K562 (cell line): Measurements from ENCODE around the gene IGDCC3. TPM values are rescaled to one million over a fixed set of nuclear protein-coding genes. Genes with fewer than 3 reads are reported as not detected.

Source experiments
- ATAC-seq: fragments of 200-7000 bp; cut with Tn5 transposase; 3 replicates; pipeline ENCODE4 v1.9.1; 2020; ENCODE audit warnings: moderate library complexity
- BruUV-seq: library from RNA; stranded (reverse); fragments of 400-500 nt; replicated peaks from 2 replicates; lab custom pipeline; 2021; lab: Mats Ljungman, UMichigan
- CTCF ChIA-PET: fragments of 300-600 bp; formaldehyde crosslinking; extraction: SDS; loops from one replicate; lab custom pipeline; 2021; ENCODE audit warnings: low intra/inter-chr PET ratio; lab: Yijun Ruan, JAX
- POLR2A ChIA-PET: fragments of 300-600, 350-650 bp; sonication (Branson Sonifier 250); formaldehyde crosslinking; extraction: SDS; loops from one replicate; lab custom pipeline; 2021; ENCODE audit warnings: antibody characterized with exemption, inconsistent platforms; lab: Yijun Ruan, JAX
- DNase-seq, 4 experiments: peaks; one replicate each; pipeline versions ENCODE4 v3.0.0 to v3.0.0-alpha.2; 2011 to 2018; ENCODE audit warnings: low spot score in 3 of 4, mixed read lengths in 3 of 4; ENCODE audit errors: extremely low read depth in 1 of 4
- FAIRE-seq: peaks from 2 replicates; lab custom pipeline; 2011; peaks lifted over from hg19 to GRCh38; lab: Jason Lieb, UNC
- H2AFZ ChIP-seq: 2 replicates; pipeline ENCODE4 v1.6.0; 2011; ENCODE audit warnings: low read depth, low read length, control low read depth, inconsistent platforms
- H3K27ac ChIP-seq: fragments of 200-600 bp; 3 replicates; pipeline ENCODE4 v1.8.0; 2011; ENCODE audit warnings: low read depth, mild to moderate bottlenecking, control low read depth, inconsistent platforms, low read length, moderate library complexity, mixed read lengths; ENCODE audit errors: extremely low read depth
- H3K27me3 ChIP-seq, 2 experiments: fragments of 300-600 bp in 1 of 2; 2 replicates in 1 of 2; 3 replicates in 1 of 2; pipeline versions ENCODE4 v1.6.0 to v1.8.0; 2011; ENCODE audit warnings: inconsistent platforms in 2 of 2, low read length in 2 of 2, mild to moderate bottlenecking in 1 of 2, mixed read lengths in 1 of 2, moderate library complexity in 1 of 2; ENCODE audit not compliant: control insufficient read depth in 2 of 2, insufficient read depth in 2 of 2
- H3K36me3 ChIP-seq: fragments of 300-600 bp; 3 replicates; pipeline ENCODE4 v1.8.0; 2011; ENCODE audit warnings: mild to moderate bottlenecking, low read length, inconsistent platforms; ENCODE audit not compliant: control insufficient read depth, insufficient read depth
- H3K4me1 ChIP-seq, 2 experiments: fragments of 200-600 bp in 1 of 2; replicated peaks in 1 of 2; 2 replicates in 1 of 2; 3 replicates in 1 of 2; pipeline versions ENCODE4 v1.5.1 to v1.8.0; 2011; ENCODE audit warnings: inconsistent platforms in 2 of 2, low read length in 2 of 2, mild to moderate bottlenecking in 1 of 2, mixed read lengths in 1 of 2, moderate library complexity in 1 of 2; ENCODE audit not compliant: control insufficient read depth in 2 of 2, insufficient read depth in 2 of 2
- H3K4me2 ChIP-seq: 2 replicates; pipeline ENCODE4 v1.6.1; 2011; ENCODE audit warnings: low read length, control low read depth, inconsistent platforms, mixed read lengths; ENCODE audit not compliant: insufficient read depth
- H3K4me3 ChIP-seq: fragments of 200-600 bp; sonication (generic), shearing (Covaris generic); 2 replicates; pipeline ENCODE4 v1.5.1; 2016; ENCODE audit warnings: control low read depth, inconsistent platforms
- H3K79me2 ChIP-seq: fragments of 200-600 bp; 3 replicates; pipeline ENCODE4 v1.8.0; 2011; ENCODE audit warnings: low read length, inconsistent platforms; ENCODE audit not compliant: control insufficient read depth, insufficient read depth
- H3K9ac ChIP-seq, 2 experiments: 2 replicates each; pipeline versions ENCODE4 v1.6.0 to v1.6.1; 2011; ENCODE audit warnings: low read depth in 2 of 2, low read length in 2 of 2, control low read depth in 1 of 2, inconsistent platforms in 1 of 2, mild to moderate bottlenecking in 1 of 2, mixed read lengths in 1 of 2; ENCODE audit not compliant: insufficient read depth in 1 of 2
- H3K9me1 ChIP-seq: one replicate; pipeline ENCODE4 v1.6.0; 2011; ENCODE audit warnings: inconsistent platforms, mild to moderate bottlenecking, low read length, moderate library complexity; ENCODE audit not compliant: control insufficient read depth, insufficient read depth
- H3K9me3 ChIP-seq: replicated peaks from 2 replicates; pipeline ENCODE4 v1.5.1; 2011; ENCODE audit warnings: low read depth, low read length, inconsistent platforms; ENCODE audit not compliant: control insufficient read depth, insufficient read depth
- H4K20me1 ChIP-seq: replicated peaks from 2 replicates; pipeline ENCODE4 v1.6.1; 2011; ENCODE audit warnings: low read length, inconsistent platforms, mixed read lengths; ENCODE audit not compliant: control insufficient read depth, insufficient read depth
- HNRNPL ChIP-seq: fragments of 200-400 bp; formaldehyde crosslinking; IDR thresholded peaks from 2 replicates; pipeline ENCODE4 v1.6.1; 2017; ENCODE audit warnings: low read depth, mild to moderate bottlenecking, low read length
- MTF1 ChIP-seq: fragments of 250-450 bp; sonication (Bioruptor Pico); IDR thresholded peaks from 2 replicates; pipeline ENCODE4 v1.9.0; 2021; ENCODE audit warnings: moderate library complexity, mild to moderate bottlenecking, inconsistent platforms, borderline replicate concordance
- MYNN ChIP-seq, 2 experiments: sonication (generic); formaldehyde crosslinking in 1 of 2; IDR thresholded peaks; 2 replicates each; pipeline versions ENCODE4 v1.5.0 to v1.6.1; 2016 to 2020; ENCODE audit warnings: antibody characterized with exemption in 1 of 2, missing genetic modification reagents in 1 of 2
- NFATC3 ChIP-seq: fragments of 450-650 bp; IDR thresholded peaks from 2 replicates; pipeline ENCODE4 v1.6.1; 2017; ENCODE audit warnings: mild to moderate bottlenecking
- PTRF ChIP-seq: fragments of 450-650 bp; IDR thresholded peaks from 2 replicates; pipeline ENCODE4 v1.6.1; 2016; ENCODE audit warnings: mild to moderate bottlenecking, missing genetic modification characterization, missing compliant biosample characterization
- SP2 ChIP-seq: IDR thresholded peaks from 2 replicates; pipeline ENCODE4 v1.6.1; 2011; ENCODE audit warnings: mild to moderate bottlenecking, low read depth, low read length, moderate library complexity; ENCODE audit not compliant: poor library complexity, severe bottlenecking; ENCODE audit errors: extremely low read depth
- ZNF133 ChIP-seq: fragments of 250-450 bp; sonication (Bioruptor Pico); IDR thresholded peaks from 2 replicates; pipeline ENCODE4 v1.4.0; 2020; ENCODE audit warnings: mild to moderate bottlenecking
- ZNF507 ChIP-seq: conservative IDR thresholded peaks from 2 replicates; pipeline ENCODE4 v1.6.1; 2017; ENCODE audit warnings: missing genetic modification characterization, missing compliant biosample characterization
- WGBS: fragments of 100-300 bp; shearing (Covaris generic); methylation state at CpG from one replicate; pipeline ENCODE4 v1.1.6; 2016; ENCODE audit warnings: low coverage, mixed read lengths; ENCODE audit not compliant: insufficient coverage; ENCODE audit errors: missing lambda C conversion rate; 5-methylcytosine and 5-hydroxymethylcytosine counted together
- in situ Hi-C: fragments of 300-500 bp; cut with MboI; formaldehyde crosslinking; loops from 4 replicates; pipeline ENCODE4 v1.15.0; 2018; ENCODE audit warnings: inconsistent platforms, mixed read lengths
- intact Hi-C: fragments of 100-400 bp; cut with micrococcal nuclease; formaldehyde crosslinking; loops from 2 replicates; pipeline ENCODE4 v1.14.2; 2022
- polyA plus RNA-seq, 8 experiments: library from polyadenylated mRNA; depleted of rRNA in 4 of 8; stranded (reverse) in 5 of 8; unstranded in 3 of 8; fragments of >200 nt; fragmentation: Nextera tagmentation in 2 of 8; fragmentation: Illumina TruSeq in 1 of 8; extraction: Ambion mirVana in 2 of 8; extraction: Trizol in 1 of 8; gene quantifications; 2 replicates each; pipeline versions ENCODE4 v1.2.1 to v1.2.3, GENCODE V29; 2011 to 2014; ENCODE audit warnings: inconsistent platforms in 1 of 8, missing spikeins in 1 of 8
- total RNA-seq, 7 experiments: library from RNA; depleted of rRNA in 6 of 7; stranded (reverse); fragments of >200 nt in 6 of 7; fragmentation: Illumina TruSeq in 2 of 7; extraction: Trizol in 2 of 7; gene quantifications; 2 replicates each; pipeline versions ENCODE4 v1.2.1 to v1.2.3, GENCODE V29; 2011 to 2021; ENCODE audit warnings: low replicate concordance in 1 of 7
- TF ChIP-seq, protein P1 (sequence below): fragments of 250-450 bp; sonication (Bioruptor Pico); IDR thresholded peaks from 2 replicates; pipeline ENCODE4 v1.4.0; 2020; ENCODE audit warnings: mild to moderate bottlenecking, moderate library complexity
- TF ChIP-seq, protein P2 (sequence below): fragments of 150-350 bp; IDR thresholded peaks from 2 replicates; pipeline ENCODE4 v1.6.1; 2014; ENCODE audit warnings: low read depth, mild to moderate bottlenecking, low read length, borderline replicate concordance
- TF ChIP-seq, protein P3 (sequence below): sonication (generic); formaldehyde crosslinking; IDR thresholded peaks from 2 replicates; pipeline ENCODE4 v1.9.0; 2022; ENCODE audit warnings: mild to moderate bottlenecking, missing genetic modification reagents

The IGDCC3 gene
- total and polyA plus RNA-seq, 9 of the 15 experiments (the other 6 are each of a cell fraction or from before 2014, with no cell fraction given), result not detected

DNA sequence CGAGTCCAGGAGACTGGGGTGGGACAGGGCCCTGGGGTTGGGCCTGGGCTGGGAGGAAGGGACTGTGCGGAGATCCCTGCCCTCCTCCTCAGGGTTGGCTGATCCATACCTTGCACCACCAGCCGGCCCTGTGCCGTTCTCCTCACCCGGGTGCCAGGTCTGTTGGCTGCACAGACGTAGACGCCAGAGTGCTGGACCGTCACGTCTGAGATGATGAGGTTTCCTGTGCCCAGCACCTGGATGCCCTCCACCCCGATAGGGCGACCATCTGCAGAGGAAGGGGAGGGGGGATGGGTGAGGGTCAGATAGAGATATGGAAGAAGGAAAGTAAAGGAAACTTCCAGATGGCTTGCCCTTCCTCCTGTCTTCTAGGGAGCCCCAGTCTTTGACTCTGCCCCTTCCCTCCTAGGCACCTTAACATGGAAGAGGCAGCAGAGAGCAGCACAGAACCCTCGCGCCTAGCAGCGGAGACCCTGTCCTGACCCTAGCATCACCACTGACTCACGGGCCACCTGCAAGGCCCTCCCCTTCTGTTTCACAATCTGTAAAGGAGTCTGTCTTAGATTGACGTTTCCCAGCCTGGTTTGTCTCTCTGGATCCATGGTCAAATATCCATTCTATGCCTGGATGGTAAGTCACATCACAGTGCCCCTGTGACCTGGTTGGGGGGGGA is 44.5 kb downstream of the IGDCC3 start:
- peaks cover 0 to 33% of the 10 kb centered on the region in 2 experiments; a peak in 2 of 5 replicates for H3K4me1 ChIP-seq
- peaks cover 49 to 89% of the 10 kb centered on the region in 2 experiments for H3K27me3 ChIP-seq
- H3K9ac ChIP-seq, result no peak overlapping the region; a peak in 1 of 4 replicates
- H4K20me1 ChIP-seq, result peaks cover 9% of the 10 kb centered on the region; the same call in 1 of the 2 replicates
- WGBS, result 2% methylated on average over 11 of the region's 16 CpGs
- POLR2A ChIA-PET, result interaction anchor here (1.0 to 6.0 kb wide), 4 partner anchors 9 to 28 kb away, joined by 3 to 35 read pairs (median 13); partner anchors contain the start of gene RNU5B-1
- H3K79me2 ChIP-seq, result no peaks in the 10 kb centered on the region
- no peak overlapping the region for H2AFZ ChIP-seq
- BruUV-seq, result no TSS peak
- ATAC-seq (no peak), FAIRE-seq (no peak), DNase-seq (no peak)
- intact Hi-C loops (no loop called here), in situ Hi-C loops (no loop called here)
- H3K9me3 ChIP-seq, result no peaks in the 10 kb centered on the region
- H3K9me1 ChIP-seq, result no peaks in the 10 kb centered on the region
- H3K27ac ChIP-seq, result no peak overlapping the region
- H3K4me3 ChIP-seq, result no peak overlapping the region
- CTCF ChIA-PET, result no interaction called here
- no peaks in the 10 kb centered on the region for H3K36me3 ChIP-seq
- no peak overlapping the region for H3K4me2 ChIP-seq
- TF ChIP-seq, protein P1, sequence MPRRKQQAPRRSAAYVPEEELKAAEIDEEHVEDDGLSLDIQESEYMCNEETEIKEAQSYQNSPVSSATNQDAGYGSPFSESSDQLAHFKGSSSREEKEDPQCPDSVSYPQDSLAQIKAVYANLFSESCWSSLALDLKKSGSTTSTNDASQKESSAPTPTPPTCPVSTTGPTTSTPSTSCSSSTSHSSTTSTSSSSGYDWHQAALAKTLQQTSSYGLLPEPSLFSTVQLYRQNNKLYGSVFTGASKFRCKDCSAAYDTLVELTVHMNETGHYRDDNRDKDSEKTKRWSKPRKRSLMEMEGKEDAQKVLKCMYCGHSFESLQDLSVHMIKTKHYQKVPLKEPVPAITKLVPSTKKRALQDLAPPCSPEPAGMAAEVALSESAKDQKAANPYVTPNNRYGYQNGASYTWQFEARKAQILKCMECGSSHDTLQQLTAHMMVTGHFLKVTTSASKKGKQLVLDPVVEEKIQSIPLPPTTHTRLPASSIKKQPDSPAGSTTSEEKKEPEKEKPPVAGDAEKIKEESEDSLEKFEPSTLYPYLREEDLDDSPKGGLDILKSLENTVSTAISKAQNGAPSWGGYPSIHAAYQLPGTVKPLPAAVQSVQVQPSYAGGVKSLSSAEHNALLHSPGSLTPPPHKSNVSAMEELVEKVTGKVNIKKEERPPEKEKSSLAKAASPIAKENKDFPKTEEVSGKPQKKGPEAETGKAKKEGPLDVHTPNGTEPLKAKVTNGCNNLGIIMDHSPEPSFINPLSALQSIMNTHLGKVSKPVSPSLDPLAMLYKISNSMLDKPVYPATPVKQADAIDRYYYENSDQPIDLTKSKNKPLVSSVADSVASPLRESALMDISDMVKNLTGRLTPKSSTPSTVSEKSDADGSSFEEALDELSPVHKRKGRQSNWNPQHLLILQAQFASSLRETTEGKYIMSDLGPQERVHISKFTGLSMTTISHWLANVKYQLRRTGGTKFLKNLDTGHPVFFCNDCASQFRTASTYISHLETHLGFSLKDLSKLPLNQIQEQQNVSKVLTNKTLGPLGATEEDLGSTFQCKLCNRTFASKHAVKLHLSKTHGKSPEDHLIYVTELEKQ (CRISPR knock-in tag), result no peak
- TF ChIP-seq PTRF (tag) (no peak), SP2 (no peak), ZNF133 (CRISPR knock-in tag) (no peak), MYNN (IDR thresholded peaks at IDR 0.05) (no peak), MYNN (CRISPR knock-in tag; IDR thresholded peaks at IDR 0.05) (no peak), MTF1 (CRISPR knock-in tag) (no peak), NFATC3 (no peak), HNRNPL (no peak), ZNF507 (no peak)
- TF ChIP-seq, protein P2, sequence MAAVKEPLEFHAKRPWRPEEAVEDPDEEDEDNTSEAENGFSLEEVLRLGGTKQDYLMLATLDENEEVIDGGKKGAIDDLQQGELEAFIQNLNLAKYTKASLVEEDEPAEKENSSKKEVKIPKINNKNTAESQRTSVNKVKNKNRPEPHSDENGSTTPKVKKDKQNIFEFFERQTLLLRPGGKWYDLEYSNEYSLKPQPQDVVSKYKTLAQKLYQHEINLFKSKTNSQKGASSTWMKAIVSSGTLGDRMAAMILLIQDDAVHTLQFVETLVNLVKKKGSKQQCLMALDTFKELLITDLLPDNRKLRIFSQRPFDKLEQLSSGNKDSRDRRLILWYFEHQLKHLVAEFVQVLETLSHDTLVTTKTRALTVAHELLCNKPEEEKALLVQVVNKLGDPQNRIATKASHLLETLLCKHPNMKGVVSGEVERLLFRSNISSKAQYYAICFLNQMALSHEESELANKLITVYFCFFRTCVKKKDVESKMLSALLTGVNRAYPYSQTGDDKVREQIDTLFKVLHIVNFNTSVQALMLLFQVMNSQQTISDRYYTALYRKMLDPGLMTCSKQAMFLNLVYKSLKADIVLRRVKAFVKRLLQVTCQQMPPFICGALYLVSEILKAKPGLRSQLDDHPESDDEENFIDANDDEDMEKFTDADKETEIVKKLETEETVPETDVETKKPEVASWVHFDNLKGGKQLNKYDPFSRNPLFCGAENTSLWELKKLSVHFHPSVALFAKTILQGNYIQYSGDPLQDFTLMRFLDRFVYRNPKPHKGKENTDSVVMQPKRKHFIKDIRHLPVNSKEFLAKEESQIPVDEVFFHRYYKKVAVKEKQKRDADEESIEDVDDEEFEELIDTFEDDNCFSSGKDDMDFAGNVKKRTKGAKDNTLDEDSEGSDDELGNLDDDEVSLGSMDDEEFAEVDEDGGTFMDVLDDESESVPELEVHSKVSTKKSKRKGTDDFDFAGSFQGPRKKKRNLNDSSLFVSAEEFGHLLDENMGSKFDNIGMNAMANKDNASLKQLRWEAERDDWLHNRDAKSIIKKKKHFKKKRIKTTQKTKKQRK, result no peak
- TF ChIP-seq, protein P3, sequence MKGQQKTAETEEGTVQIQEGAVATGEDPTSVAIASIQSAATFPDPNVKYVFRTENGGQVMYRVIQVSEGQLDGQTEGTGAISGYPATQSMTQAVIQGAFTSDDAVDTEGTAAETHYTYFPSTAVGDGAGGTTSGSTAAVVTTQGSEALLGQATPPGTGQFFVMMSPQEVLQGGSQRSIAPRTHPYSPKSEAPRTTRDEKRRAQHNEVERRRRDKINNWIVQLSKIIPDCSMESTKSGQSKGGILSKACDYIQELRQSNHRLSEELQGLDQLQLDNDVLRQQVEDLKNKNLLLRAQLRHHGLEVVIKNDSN (CRISPR knock-in tag), result no peak
